Fibroblast of lung (primary cell): Measurements from ENCODE around the gene PALM2AKAP2.

Experiments used
- EZH2 ChIP-seq: IDR thresholded peaks from 2 replicates; pipeline ENCODE4 v1.5.1; 2012; ENCODE audit warnings: low read length, control low read depth, mild to moderate bottlenecking; ENCODE audit errors: missing control alignments
- TF ChIP-seq, protein P1 (sequence below), 2 donors: IDR thresholded peaks in 1 of 2; conservative IDR thresholded peaks in 1 of 2; 1 replicate in 1 of 2; 2 replicates in 1 of 2; pipeline ENCODE4 v1.5.1; 2011 to 2012; ENCODE audit warnings: low read length in 2 of 2, control low read depth in 1 of 2, inconsistent platforms in 1 of 2, low read depth in 1 of 2, mild to moderate bottlenecking in 1 of 2

GRCh38 chr9:109828254-109828653 is 48.3 kb downstream of the PALM2AKAP2 start:
- TF ChIP-seq, protein P1, sequence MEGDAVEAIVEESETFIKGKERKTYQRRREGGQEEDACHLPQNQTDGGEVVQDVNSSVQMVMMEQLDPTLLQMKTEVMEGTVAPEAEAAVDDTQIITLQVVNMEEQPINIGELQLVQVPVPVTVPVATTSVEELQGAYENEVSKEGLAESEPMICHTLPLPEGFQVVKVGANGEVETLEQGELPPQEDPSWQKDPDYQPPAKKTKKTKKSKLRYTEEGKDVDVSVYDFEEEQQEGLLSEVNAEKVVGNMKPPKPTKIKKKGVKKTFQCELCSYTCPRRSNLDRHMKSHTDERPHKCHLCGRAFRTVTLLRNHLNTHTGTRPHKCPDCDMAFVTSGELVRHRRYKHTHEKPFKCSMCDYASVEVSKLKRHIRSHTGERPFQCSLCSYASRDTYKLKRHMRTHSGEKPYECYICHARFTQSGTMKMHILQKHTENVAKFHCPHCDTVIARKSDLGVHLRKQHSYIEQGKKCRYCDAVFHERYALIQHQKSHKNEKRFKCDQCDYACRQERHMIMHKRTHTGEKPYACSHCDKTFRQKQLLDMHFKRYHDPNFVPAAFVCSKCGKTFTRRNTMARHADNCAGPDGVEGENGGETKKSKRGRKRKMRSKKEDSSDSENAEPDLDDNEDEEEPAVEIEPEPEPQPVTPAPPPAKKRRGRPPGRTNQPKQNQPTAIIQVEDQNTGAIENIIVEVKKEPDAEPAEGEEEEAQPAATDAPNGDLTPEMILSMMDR (conservative IDR thresholded peaks at IDR 0.05 in 1 of 2, IDR thresholded peaks at IDR 0.05 in 1 of 2; ENCODE audit: low read depth in 1 of 2, low read length in 2 of 2) = no peak
- no peak for TF ChIP-seq EZH2
